WERI-Rb-1 (cell line): ENCODE measurements around the gene KCTD13.
"Not testable (repeated sequence)": the region's sequence is repeated elsewhere in the genome, so short reads cannot be mapped to it uniquely, and the experiment has no call there.

ENCODE experiments used
- DNase-seq: peaks from one replicate; pipeline ENCODE4 v3.0.0-alpha.2; 2020
- H3K27ac ChIP-seq: fragments of 250-450 bp; sonication (Bioruptor Pico); 2 replicates; pipeline ENCODE4 v1.5.1; 2020; ENCODE audit warnings: mild to moderate bottlenecking, moderate library complexity
- H3K27me3 ChIP-seq: fragments of 250-450 bp; sonication (Bioruptor Pico); 2 replicates; pipeline ENCODE4 v1.5.1; 2021; ENCODE audit warnings: mild to moderate bottlenecking, low read depth, moderate library complexity; ENCODE audit not compliant: insufficient read depth, severe bottlenecking
- H3K36me3 ChIP-seq: fragments of 250-450 bp; sonication (Bioruptor Pico); 2 replicates; pipeline ENCODE4 v1.5.1; 2020; ENCODE audit warnings: mild to moderate bottlenecking, moderate library complexity
- H3K4me3 ChIP-seq: 2 replicates; pipeline ENCODE4 v1.5.1; 2011; ENCODE audit warnings: low read depth, mild to moderate bottlenecking, control low read depth, low read length
- H3K9me3 ChIP-seq: fragments of 250-450 bp; sonication (Bioruptor Pico); 2 replicates; pipeline ENCODE4 v1.5.1; 2021; ENCODE audit warnings: mild to moderate bottlenecking, moderate library complexity; ENCODE audit not compliant: severe bottlenecking
- TF ChIP-seq, protein P1 (sequence below): IDR thresholded peaks from 2 replicates; pipeline ENCODE4 v1.5.1; 2011; ENCODE audit warnings: low read depth, mild to moderate bottlenecking, control low read depth, inconsistent platforms, low read length

Gene KCTD13

DNA sequence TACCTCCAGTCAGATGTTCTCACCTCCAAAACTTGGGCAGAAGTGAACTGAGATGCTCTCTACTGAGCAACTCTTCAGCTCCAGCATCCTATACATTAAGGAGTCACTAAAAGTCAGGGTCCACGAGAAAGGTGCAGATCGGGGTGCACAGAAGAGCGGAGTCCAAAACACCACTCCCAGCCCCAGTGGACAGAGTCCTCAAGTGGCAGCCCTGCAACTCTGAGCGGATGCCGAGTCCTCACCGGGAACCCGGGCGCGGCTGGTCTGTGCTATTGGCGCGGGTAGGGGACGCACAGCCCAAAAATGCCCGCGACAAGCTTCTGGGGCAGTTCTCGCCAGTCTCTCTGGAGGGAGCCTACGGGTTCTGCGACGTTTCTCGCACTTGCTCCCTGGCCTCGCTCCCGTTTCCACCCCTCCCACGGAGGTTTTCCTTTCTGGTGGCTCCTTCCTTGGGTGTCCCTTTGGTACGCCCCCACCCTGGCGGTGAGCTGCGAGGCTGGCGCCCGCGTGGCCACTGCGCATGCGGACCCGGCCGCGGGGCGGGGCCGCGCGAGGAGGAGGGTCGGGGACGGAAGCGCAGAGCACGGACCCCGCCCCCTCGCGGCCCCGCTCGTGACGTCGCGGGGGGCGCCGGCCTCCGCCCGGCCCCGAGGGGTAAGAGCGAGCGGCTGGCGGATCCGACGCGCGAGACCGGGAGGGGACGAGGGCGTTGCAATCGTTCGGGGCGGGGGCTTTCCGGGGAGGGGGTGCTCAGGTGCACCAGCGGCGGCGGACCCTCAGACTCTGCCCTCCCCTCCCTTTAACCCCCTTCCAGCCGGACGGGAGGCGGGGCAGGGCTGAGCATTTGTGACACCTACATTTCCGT lies 35.7 kb upstream of the KCTD13 start, which contains the start of gene TMEM219:
TMEM219 (plus strand) TSS at position 601 of the 865 bp plus-strand sequence. CDS start 1,065 bp downstream, outside the sequence.
- TF ChIP-seq, protein P1, sequence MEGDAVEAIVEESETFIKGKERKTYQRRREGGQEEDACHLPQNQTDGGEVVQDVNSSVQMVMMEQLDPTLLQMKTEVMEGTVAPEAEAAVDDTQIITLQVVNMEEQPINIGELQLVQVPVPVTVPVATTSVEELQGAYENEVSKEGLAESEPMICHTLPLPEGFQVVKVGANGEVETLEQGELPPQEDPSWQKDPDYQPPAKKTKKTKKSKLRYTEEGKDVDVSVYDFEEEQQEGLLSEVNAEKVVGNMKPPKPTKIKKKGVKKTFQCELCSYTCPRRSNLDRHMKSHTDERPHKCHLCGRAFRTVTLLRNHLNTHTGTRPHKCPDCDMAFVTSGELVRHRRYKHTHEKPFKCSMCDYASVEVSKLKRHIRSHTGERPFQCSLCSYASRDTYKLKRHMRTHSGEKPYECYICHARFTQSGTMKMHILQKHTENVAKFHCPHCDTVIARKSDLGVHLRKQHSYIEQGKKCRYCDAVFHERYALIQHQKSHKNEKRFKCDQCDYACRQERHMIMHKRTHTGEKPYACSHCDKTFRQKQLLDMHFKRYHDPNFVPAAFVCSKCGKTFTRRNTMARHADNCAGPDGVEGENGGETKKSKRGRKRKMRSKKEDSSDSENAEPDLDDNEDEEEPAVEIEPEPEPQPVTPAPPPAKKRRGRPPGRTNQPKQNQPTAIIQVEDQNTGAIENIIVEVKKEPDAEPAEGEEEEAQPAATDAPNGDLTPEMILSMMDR = peak; percentile 32
- H3K36me3 ChIP-seq = peaks cover 2% of the 10 kb centered on the region; the same call in 1 of the 2 replicates
- H3K4me3 ChIP-seq = peak within 1 kb of the TSS; percentile 48
- H3K27ac ChIP-seq = peak within 1 kb of the TSS; percentile 79
- peaks cover 11% of the 10 kb centered on the region for H3K9me3 ChIP-seq
- DNase-seq = peak; percentile 90
- H3K27me3 ChIP-seq = no peaks in the 10 kb centered on the region

GRCh38 chr16:29961127-29961478 lies 35.1 kb upstream of the KCTD13 start:
- DNase-seq = peak; percentile 84
- Histone ChIP-seq H3K4me3 (peak overlapping the region; percentile 48), H3K27ac (peak overlapping the region; percentile 79), H3K27me3 (no peaks in the 10 kb centered on the region), H3K9me3 (peaks cover 11% of the 10 kb centered on the region), H3K36me3 (no peaks in the 10 kb centered on the region)
- TF ChIP-seq, protein P1 = no peak

DNA sequence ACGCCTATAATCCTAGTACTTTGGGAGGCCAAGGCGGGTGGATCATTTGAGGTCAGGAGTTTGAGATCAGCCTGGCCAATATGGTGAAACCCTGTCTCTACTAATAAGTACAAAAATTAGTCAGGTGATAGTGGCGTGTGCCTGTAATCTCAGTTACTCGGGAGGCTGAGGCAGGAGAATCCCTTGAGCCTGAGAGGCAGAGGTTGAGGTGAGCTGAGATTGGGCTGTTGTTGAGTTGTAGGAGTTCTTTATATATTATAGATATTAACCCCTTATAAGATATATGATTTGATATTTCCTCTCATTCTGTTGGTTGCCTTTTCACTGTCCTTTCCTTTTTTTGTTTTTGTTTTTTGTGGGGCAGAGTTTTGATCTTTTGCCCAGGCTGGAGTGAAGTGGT lies 33.8 kb upstream of the KCTD13 start:
- DNase-seq, H3K36me3 ChIP-seq, H3K4me3 ChIP-seq, H3K27me3 ChIP-seq, H3K27ac ChIP-seq: not testable (repeated sequence)
- H3K9me3 ChIP-seq = peaks cover 11% of the 10 kb centered on the region

DNA sequence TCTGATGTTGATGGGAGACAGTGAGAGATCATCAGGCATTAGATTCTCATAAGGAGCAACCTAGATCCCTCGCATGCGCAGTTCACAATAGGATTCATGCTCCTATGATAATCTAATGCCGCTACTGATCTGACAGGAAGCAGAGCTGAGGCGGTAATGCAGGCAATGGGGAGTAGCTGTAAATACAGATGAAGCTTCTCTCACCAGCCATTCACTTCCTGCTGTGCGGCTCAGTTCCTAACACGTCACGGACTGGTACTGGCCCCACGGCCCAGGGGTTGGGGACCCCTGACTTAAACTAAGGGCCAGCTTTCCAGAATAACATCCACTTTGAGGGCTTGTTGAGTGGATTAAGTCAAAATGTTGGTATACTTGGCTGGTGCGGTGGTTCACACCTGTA lies 33.3 kb upstream of the KCTD13 start:
- peak; percentile 50 for DNase-seq
- Histone ChIP-seq H3K9me3 (peaks cover 11% of the 10 kb centered on the region), H3K27ac (peak overlapping the region; percentile 45; the same call in 1 of the 2 replicates), H3K4me3 (no peak overlapping the region), H3K36me3 (no peaks in the 10 kb centered on the region), H3K27me3 (no peaks in the 10 kb centered on the region)
- TF ChIP-seq, protein P1 = no peak

GRCh38 chr16:29958756-29959155 lies 32.7 kb upstream of the KCTD13 start:
- DNase-seq = no peak

More at GRCh38 chr16:29958756-29959155, 32.7 kb upstream of the KCTD13 start:
- H3K27me3 ChIP-seq = no peaks in the 10 kb centered on the region
- H3K27ac ChIP-seq = no peak overlapping the region
- H3K36me3 ChIP-seq = no peaks in the 10 kb centered on the region
- TF ChIP-seq, protein P1 = no peak
- peaks cover 11% of the 10 kb centered on the region for H3K9me3 ChIP-seq
- no peak overlapping the region for H3K4me3 ChIP-seq
